Measurements from ENCODE around the gene AKIRIN2. TPM values are rescaled to one million over a fixed set of nuclear protein-coding genes. Genes with fewer than 3 reads are reported as not detected.

The AKIRIN2 gene
- total and polyA plus RNA-seq, 2 of the 13 experiments (the other 11 are each of a cell fraction or from before 2014, with no cell fraction given) = 15.6 to 23.4 TPM

- H3K9me3 ChIP-seq (ENCODE audit: low read length) = no peaks in the 10 kb centered on the region
- no peaks in the 10 kb centered on the region for H3K27me3 ChIP-seq (ENCODE audit: control insufficient read depth in 1 of 2, insufficient read depth in 2 of 2, low read length in 2 of 2)
- ChIA-PET POLR2A (no interaction called here), CTCF (ENCODE audit: low intra/inter-chr PET ratio, low total read pairs) (no interaction called here)
- 96% methylated on average over 3 of the region's 3 CpGs for WGBS (ENCODE audit: low lambda C conversion rate)
- no peaks in the 10 kb centered on the region for H4K20me1 ChIP-seq (ENCODE audit: insufficient read depth, low read length)
- H3K4me3 ChIP-seq (replicated peaks in 1 of 3; ENCODE audit: insufficient read depth in 1 of 3, low read depth in 2 of 3, low read length in 3 of 3) = no peak overlapping the region
- no TSS peak for BruUV-seq (replicated peaks)
- H3K4me1 ChIP-seq (ENCODE audit: insufficient read depth, low read length) = no peaks in the 10 kb centered on the region
- no peak overlapping the region for H3K9ac ChIP-seq (ENCODE audit: insufficient read depth, low read depth, low read length)
- H3K4me2 ChIP-seq (ENCODE audit: low read depth, low read length) = no peak overlapping the region
- FAIRE-seq = no peak
- in situ Hi-C loops (cut with HindIII; ENCODE audit: extremely low pct_ligation_motif_present, low pct_unique_long_range_greater_than_20kb) = no loop called here
- intact Hi-C loops (cut with micrococcal nuclease; ENCODE audit: unreplicated experiment) = no loop called here
- H2AFZ ChIP-seq (ENCODE audit: low read length) = no peak overlapping the region
- no peak for ATAC-seq
- DNase-seq (ENCODE audit: low spot score) = no peak
- peaks cover 6 to 32% of the 10 kb centered on the region in 2 experiments for H3K36me3 ChIP-seq (replicated peaks in 1 of 2; ENCODE audit: control insufficient read depth in 1 of 2, insufficient read depth in 2 of 2, low read length in 2 of 2)
- no peak overlapping the region for H3K27ac ChIP-seq (ENCODE audit: extremely low read length, insufficient read depth, low read length)
- no peaks in the 10 kb centered on the region for H3K79me2 ChIP-seq (ENCODE audit: insufficient read depth, low read length)
- TF ChIP-seq ZFP41 (CRISPR knock-in tag; IDR thresholded peaks at IDR 0.05; ENCODE audit: borderline replicate concordance) (no peak), ZNF557 (CRISPR knock-in tag; IDR thresholded peaks at IDR 0.05) (no peak), HNF4A (CRISPR knock-in tag; IDR thresholded peaks at IDR 0.05) (no peak), LBX2 (CRISPR knock-in tag; IDR thresholded peaks at IDR 0.05; ENCODE audit: borderline replicate concordance) (no peak), PRMT3 (CRISPR knock-in tag; IDR thresholded peaks at IDR 0.05; ENCODE audit: borderline replicate concordance, low read depth) (no peak), ZNF142 (CRISPR knock-in tag; IDR thresholded peaks at IDR 0.05) (no peak), ZFP90 (CRISPR knock-in tag; IDR thresholded peaks at IDR 0.05; ENCODE audit: borderline replicate concordance) (no peak), SRSF4 (IDR thresholded peaks at IDR 0.05; ENCODE audit: low read depth, low read length, poor library complexity, severe bottlenecking) (no peak), CC2D1A (CRISPR knock-in tag; IDR thresholded peaks at IDR 0.05) (no peak), NFRKB (IDR thresholded peaks at IDR 0.05) (no peak), YEATS2 (CRISPR knock-in tag; IDR thresholded peaks at IDR 0.05; ENCODE audit: borderline replicate concordance) (no peak), FOXO4 (CRISPR knock-in tag; conservative IDR thresholded peaks at IDR 0.05) (no peak), ZNF704 (CRISPR knock-in tag; IDR thresholded peaks at IDR 0.05; ENCODE audit: borderline replicate concordance) (no peak), TGIF2 (CRISPR knock-in tag; IDR thresholded peaks at IDR 0.05) (no peak), ZNF274 (CRISPR knock-in tag; IDR thresholded peaks at IDR 0.05) (no peak), ZNF792 (CRISPR knock-in tag; IDR thresholded peaks at IDR 0.05) (no peak)
These were observed 48.7 kb downstream of the AKIRIN2 start for GRCh38 chr6:87653074-87653962.
